IMR-90 (cell line): ENCODE data around the gene COL18A1. TPM values are rescaled to one million over a fixed set of nuclear protein-coding genes. Genes with fewer than 3 reads are reported as not detected.

ENCODE experiments used
- ATAC-seq: fragments of 200-7000 bp; cut with Tn5 transposase; 2 replicates; pipeline ENCODE4 v1.9.1; 2020; ENCODE audit warnings: low read depth, mild to moderate bottlenecking, moderate library complexity
- BruUV-seq: library from RNA; stranded (reverse); fragments of 400-500 nt; replicated peaks from 2 replicates; lab custom pipeline; 2021; lab: Mats Ljungman, UMichigan
- CTCF ChIA-PET: fragments of 300-600 bp; formaldehyde crosslinking; extraction: SDS; loops from one replicate; lab custom pipeline; 2021; ENCODE audit warnings: antibody characterized with exemption; lab: Yijun Ruan, JAX
- POLR2A ChIA-PET: fragments of 300-600 bp; sonication (Branson Sonifier 250); formaldehyde crosslinking; loops from one replicate; lab custom pipeline; 2022; ENCODE audit warnings: antibody characterized with exemption; ENCODE audit not compliant: unreplicated experiment; lab: Charles Lee
- DNase-seq: peaks from one replicate; pipeline ENCODE4 v3.0.0; 2013
- H2AFZ ChIP-seq: replicated peaks from 2 replicates; pipeline ENCODE3; 2013; ENCODE audit warnings: low read length, mild to moderate bottlenecking; ENCODE audit not compliant: poor library complexity
- H2AK5ac ChIP-seq: 2 replicates; pipeline ENCODE4 v1.6.1; 2013; ENCODE audit warnings: low read depth, low read length, inconsistent platforms
- H2AK9ac ChIP-seq: replicated peaks from 2 replicates; pipeline ENCODE3; 2013; ENCODE audit warnings: mild to moderate bottlenecking, low read depth, low read length, moderate library complexity; ENCODE audit not compliant: poor library complexity
- H2BK120ac ChIP-seq: 2 replicates; pipeline ENCODE4 v1.6.1; 2013; ENCODE audit warnings: low read depth, low read length, inconsistent platforms
- H2BK15ac ChIP-seq: 3 replicates; pipeline ENCODE4 v1.6.1; 2013; ENCODE audit warnings: low read depth, low read length, inconsistent platforms
- H2BK20ac ChIP-seq: 2 replicates; pipeline ENCODE4 v1.6.1; 2013; ENCODE audit warnings: low read depth, mild to moderate bottlenecking, inconsistent platforms, low read length, moderate library complexity
- H2BK5ac ChIP-seq: 2 replicates; pipeline ENCODE4 v1.6.1; 2013; ENCODE audit warnings: mild to moderate bottlenecking, low read depth, low read length, inconsistent platforms; ENCODE audit not compliant: poor library complexity, severe bottlenecking
- H3K14ac ChIP-seq: replicated peaks from 2 replicates; pipeline ENCODE4 v1.6.1; 2013; ENCODE audit warnings: low read depth, low read length, inconsistent platforms
- H3K18ac ChIP-seq: 2 replicates; pipeline ENCODE4 v1.6.1; 2013; ENCODE audit warnings: low read depth, low read length, control low read depth
- H3K23ac ChIP-seq: 2 replicates; pipeline ENCODE4 v1.6.1; 2013; ENCODE audit warnings: low read depth, low read length, inconsistent platforms
- H3K27ac ChIP-seq: 2 replicates; pipeline ENCODE4 v1.5.1; 2013; ENCODE audit warnings: mild to moderate bottlenecking, control low read depth, low read length; ENCODE audit not compliant: insufficient read depth
- H3K27me3 ChIP-seq: 2 replicates; pipeline ENCODE4 v1.6.1; 2013; ENCODE audit warnings: low read length; ENCODE audit not compliant: control insufficient read depth, insufficient read depth
- H3K36me3 ChIP-seq: 2 replicates; pipeline ENCODE4 v1.6.1; 2013; ENCODE audit warnings: low read length, mixed read lengths; ENCODE audit not compliant: control insufficient read depth, insufficient read depth
- H3K4ac ChIP-seq: 2 replicates; pipeline ENCODE4 v1.6.1; 2013; ENCODE audit warnings: low read depth, low read length, inconsistent platforms
- H3K4me1 ChIP-seq: 2 replicates; pipeline ENCODE4 v1.6.1; 2013; ENCODE audit warnings: low read length, mixed read lengths; ENCODE audit not compliant: control insufficient read depth, insufficient read depth
- H3K4me2 ChIP-seq: 2 replicates; pipeline ENCODE4 v1.6.1; 2013; ENCODE audit warnings: low read depth, mild to moderate bottlenecking, control low read depth, low read length, moderate library complexity
- H3K4me3 ChIP-seq: 2 replicates; pipeline ENCODE4 v1.5.1; 2013; ENCODE audit warnings: low read depth, mild to moderate bottlenecking, control low read depth, low read length, moderate library complexity; ENCODE audit not compliant: insufficient read depth
- H3K56ac ChIP-seq: 2 replicates; pipeline ENCODE4 v1.6.1; 2013; ENCODE audit warnings: low read length, inconsistent platforms; ENCODE audit not compliant: insufficient read depth; ENCODE audit errors: extremely low read depth
- H3K79me1 ChIP-seq, 2 experiments: 2 replicates each; pipeline ENCODE4 v1.6.1; 2013; ENCODE audit warnings: low read length in 2 of 2, inconsistent platforms in 1 of 2, low read depth in 1 of 2
- H3K9ac ChIP-seq: 2 replicates; pipeline ENCODE4 v1.6.1; 2013; ENCODE audit warnings: low read depth, low read length, control low read depth
- H3K9me1 ChIP-seq: 2 replicates; pipeline ENCODE4 v1.6.1; 2013; ENCODE audit warnings: low read length, inconsistent platforms; ENCODE audit not compliant: insufficient read depth
- H3K9me3 ChIP-seq: 2 replicates; pipeline ENCODE4 v1.6.1; 2013; ENCODE audit warnings: low read length; ENCODE audit not compliant: control insufficient read depth, insufficient read depth
- H4K20me1 ChIP-seq: 2 replicates; pipeline ENCODE4 v1.6.1; 2013; ENCODE audit warnings: low read length, inconsistent platforms; ENCODE audit not compliant: insufficient read depth
- H4K5ac ChIP-seq: 2 replicates; pipeline ENCODE4 v1.6.1; 2013; ENCODE audit warnings: mild to moderate bottlenecking, low read depth, low read length, control low read depth
- H4K8ac ChIP-seq, 2 experiments: 2 replicates each; pipeline ENCODE4 v1.6.1; 2013; ENCODE audit warnings: low read depth in 2 of 2, low read length in 2 of 2, control low read depth in 1 of 2, inconsistent platforms in 1 of 2
- H4K91ac ChIP-seq: 2 replicates; pipeline ENCODE4 v1.6.1; 2013; ENCODE audit warnings: low read depth, low read length, inconsistent platforms; ENCODE audit not compliant: insufficient read depth
- BHLHE40 ChIP-seq: fragments of 150-350 bp; IDR thresholded peaks from 2 replicates; pipeline ENCODE4 v1.6.1; 2016; ENCODE audit warnings: mild to moderate bottlenecking, low read depth, low read length
- CEBPB ChIP-seq: IDR thresholded peaks from 2 replicates; pipeline ENCODE4 v1.6.1; 2012; ENCODE audit warnings: low read depth, low read length, improper control_type of control experiment
- CHD1 ChIP-seq: IDR thresholded peaks from 2 replicates; pipeline ENCODE4 v1.6.1; 2012; ENCODE audit warnings: low read depth, low read length, improper control_type of control experiment
- ELK1 ChIP-seq: fragments of 150-350 bp; IDR thresholded peaks from 2 replicates; pipeline ENCODE4 v1.6.1; 2016; ENCODE audit warnings: low read depth, mild to moderate bottlenecking, low read length, moderate library complexity, borderline replicate concordance
- FOS ChIP-seq: fragments of 150-350 bp; IDR thresholded peaks from 2 replicates; pipeline ENCODE4 v1.6.1; 2016; ENCODE audit warnings: low read depth, low read length
- MAFK ChIP-seq: IDR thresholded peaks from 2 replicates; pipeline ENCODE4 v1.6.1; 2012; ENCODE audit warnings: low read depth, low read length, improper control_type of control experiment
- MAZ ChIP-seq: IDR thresholded peaks from 2 replicates; pipeline ENCODE4 v1.6.1; 2012; ENCODE audit warnings: low read depth, mild to moderate bottlenecking, low read length, improper control_type of control experiment, moderate library complexity, borderline replicate concordance
- MXI1 ChIP-seq: IDR thresholded peaks from 2 replicates; pipeline ENCODE4 v1.6.1; 2012; ENCODE audit warnings: low read depth, mild to moderate bottlenecking, low read length, moderate library complexity, borderline replicate concordance
- NFE2L2 ChIP-seq: fragments of 150-350 bp; IDR thresholded peaks from 2 replicates; pipeline ENCODE4 v1.6.1; 2016; ENCODE audit warnings: low read depth, mild to moderate bottlenecking, low read length
- POLR2A ChIP-seq: IDR thresholded peaks from 2 replicates; pipeline ENCODE4 v1.6.1; 2012; ENCODE audit warnings: mild to moderate bottlenecking, low read depth, low read length
- RAD21 ChIP-seq: IDR thresholded peaks from 2 replicates; pipeline ENCODE4 v1.6.1; 2012; ENCODE audit warnings: low read length, improper control_type of control experiment
- RCOR1 ChIP-seq: IDR thresholded peaks from 2 replicates; pipeline ENCODE4 v1.6.1; 2012; ENCODE audit warnings: mild to moderate bottlenecking, low read length, improper control_type of control experiment; ENCODE audit not compliant: insufficient replicate concordance
- RFX5 ChIP-seq: IDR thresholded peaks from 2 replicates; pipeline ENCODE4 v1.8.0; 2012; ENCODE audit warnings: low read depth, mild to moderate bottlenecking, low read length, moderate library complexity
- SMC3 ChIP-seq: fragments of 150-350 bp; IDR thresholded peaks from 2 replicates; pipeline ENCODE4 v1.6.1; 2016; ENCODE audit warnings: low read depth, mild to moderate bottlenecking, antibody characterized with exemption, low read length, moderate library complexity
- USF2 ChIP-seq: fragments of 150-350 bp; IDR thresholded peaks from 2 replicates; pipeline ENCODE4 v1.6.1; 2017; ENCODE audit warnings: mild to moderate bottlenecking, antibody characterized with exemption, low read length, low read depth
- WGBS, 2 experiments: methylation state at CpG; one replicate each; pipeline versions ENCODE4 v1.1.5 to v1.1.7; 2013; ENCODE audit warnings: missing lambda C conversion rate in 2 of 2; ENCODE audit not compliant: insufficient read length in 1 of 2; ENCODE audit errors: extremely low coverage in 2 of 2; 5-methylcytosine and 5-hydroxymethylcytosine counted together
- dilution Hi-C: fragments of 300-500 bp; cut with HindIII; formaldehyde crosslinking; loops from one replicate; pipeline ENCODE4 v1.14.3; 2018; ENCODE audit warnings: low sequenced_read_pairs; ENCODE audit not compliant: unreplicated experiment
- in situ Hi-C: fragments of 300-500 bp; cut with MboI; formaldehyde crosslinking; loops from 3 replicates; pipeline ENCODE4 v1.14.3; 2019; ENCODE audit warnings: low sequenced_read_pairs, inconsistent platforms, mixed read lengths
- intact Hi-C: fragments of 100-400 bp; cut with micrococcal nuclease; formaldehyde crosslinking; loops from 2 replicates; pipeline ENCODE4 v1.10.0; 2022
- polyA plus RNA-seq, 3 experiments: library from polyadenylated mRNA; depleted of rRNA; stranded (reverse); fragments of >200 nt; gene quantifications; 2 replicates each; pipeline ENCODE4 v1.2.3, GENCODE V29; 2012; ENCODE audit warnings: low replicate concordance in 1 of 3
- total RNA-seq: library from RNA; depleted of rRNA; stranded (reverse); fragments of >200 nt; gene quantifications from 2 replicates; pipeline ENCODE4 v1.2.3, GENCODE V29; 2012

COL18A1 gene
- total and polyA plus RNA-seq, 2 of the 4 experiments (the other 2 are of a cell fraction), result 4.3 to 46.7 TPM

DNA sequence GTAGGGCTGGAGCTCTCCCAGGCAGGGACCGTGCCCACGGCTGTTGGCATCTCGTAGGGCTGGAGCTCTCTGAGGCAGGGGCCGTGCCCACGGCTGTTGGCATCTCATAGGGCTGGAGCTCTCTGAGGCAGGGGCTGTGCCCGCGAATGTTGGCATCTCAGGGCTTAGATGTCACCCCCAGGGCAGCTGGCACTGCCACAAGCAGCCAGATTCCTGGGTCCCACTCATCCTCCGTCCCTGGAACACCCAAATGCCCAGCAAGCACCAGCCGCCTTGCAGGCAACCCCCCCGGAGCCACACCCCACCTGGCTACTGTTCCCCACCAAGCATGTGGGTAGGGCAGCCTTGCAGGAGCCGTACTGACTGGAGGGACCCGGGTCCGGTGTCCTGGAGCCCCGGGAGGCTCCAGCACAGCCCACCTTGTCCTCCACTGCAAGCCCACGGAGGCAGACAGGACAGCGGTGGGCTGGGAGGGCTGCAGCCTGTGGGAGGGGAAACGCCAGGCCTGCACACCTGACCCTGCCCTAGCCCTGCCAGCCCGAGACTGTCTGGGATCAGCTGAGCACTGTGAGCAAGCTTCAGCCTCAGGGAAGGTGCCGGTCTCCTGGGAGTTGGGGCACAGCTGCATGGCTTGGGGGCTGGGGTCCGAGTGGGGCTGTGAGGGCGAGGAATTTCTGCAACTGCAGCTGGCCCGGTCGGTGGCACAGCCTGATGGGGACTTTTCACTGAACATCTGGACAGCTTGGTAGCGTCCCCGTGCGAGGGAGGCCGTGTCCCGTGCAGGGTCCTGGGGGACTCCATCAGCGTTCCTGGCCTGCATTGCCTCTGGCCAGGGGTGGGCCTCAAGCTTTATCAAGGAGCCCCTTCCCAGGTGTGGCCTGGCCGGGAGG is 53.6 kb downstream of the COL18A1 start:
- DNase-seq (no peak), ATAC-seq (no peak)
- no peak overlapping the region; the same call in 1 of the 2 replicates for H2BK20ac ChIP-seq
- dilution Hi-C loops (no loop called here), intact Hi-C loops (no loop called here), in situ Hi-C loops (no loop called here)
- no peak overlapping the region for H3K4me3 ChIP-seq
- H4K8ac ChIP-seq, result no peak overlapping the region; a peak in 1 of 4 replicates
- no peak overlapping the region for H3K56ac ChIP-seq
- ChIA-PET POLR2A (no interaction called here), CTCF (no interaction called here)
- no peak overlapping the region for H2AFZ ChIP-seq
- no TSS peak for BruUV-seq
- no peak overlapping the region for H3K18ac ChIP-seq
- WGBS, 2 experiments, result 81% methylated on average over 6 of the region's 30 CpGs; no CpG with 5 or more reads in 1 of the 2 experiments
- no peak overlapping the region for H3K14ac ChIP-seq
- peaks cover 23% of the 10 kb centered on the region for H3K9me1 ChIP-seq
- H3K9ac ChIP-seq, result no peak overlapping the region
- H3K36me3 ChIP-seq, result peaks cover 15% of the 10 kb centered on the region; the same call in 1 of the 2 replicates
- no peak overlapping the region for H2AK5ac ChIP-seq
- no peak overlapping the region; the same call in 1 of the 2 replicates for H4K91ac ChIP-seq
- H4K20me1 ChIP-seq, result peaks cover 36% of the 10 kb centered on the region
- no peak overlapping the region for H2BK15ac ChIP-seq
- no peak overlapping the region for H3K27ac ChIP-seq
- peaks cover 20 to 75% of the 10 kb centered on the region in 2 experiments for H3K79me1 ChIP-seq
- peaks cover 52% of the 10 kb centered on the region for H3K4me1 ChIP-seq
- no peak overlapping the region for H2AK9ac ChIP-seq
- H2BK5ac ChIP-seq, result no peak overlapping the region
- no peaks in the 10 kb centered on the region for H3K27me3 ChIP-seq
- peak overlapping the region; percentile 38; the same call in 1 of the 2 replicates for H2BK120ac ChIP-seq
- H4K5ac ChIP-seq, result no peak overlapping the region
- peak overlapping the region; percentile 27; the same call in 1 of the 2 replicates for H3K4ac ChIP-seq
- no peak overlapping the region for H3K4me2 ChIP-seq
- peaks cover 2% of the 10 kb centered on the region; the same call in 1 of the 2 replicates for H3K9me3 ChIP-seq
- H3K23ac ChIP-seq, result no peak overlapping the region
- TF ChIP-seq POLR2A (no peak), CEBPB (no peak), BHLHE40 (no peak), ELK1 (no peak), RAD21 (no peak), MAFK (no peak), CHD1 (no peak), USF2 (no peak), FOS (no peak), MXI1 (no peak), RFX5 (no peak), SMC3 (no peak), MAZ (no peak), NFE2L2 (no peak), RCOR1 (no peak)
